Measurements from ENCODE around the gene EIF4EBP2. TPM values are rescaled to one million over a fixed set of nuclear protein-coding genes. Genes with fewer than 3 reads are reported as not detected.

The EIF4EBP2 gene
- total and polyA plus RNA-seq, 2 experiments from 2014 or later, result 43.1 to 77.1 TPM

DNA sequence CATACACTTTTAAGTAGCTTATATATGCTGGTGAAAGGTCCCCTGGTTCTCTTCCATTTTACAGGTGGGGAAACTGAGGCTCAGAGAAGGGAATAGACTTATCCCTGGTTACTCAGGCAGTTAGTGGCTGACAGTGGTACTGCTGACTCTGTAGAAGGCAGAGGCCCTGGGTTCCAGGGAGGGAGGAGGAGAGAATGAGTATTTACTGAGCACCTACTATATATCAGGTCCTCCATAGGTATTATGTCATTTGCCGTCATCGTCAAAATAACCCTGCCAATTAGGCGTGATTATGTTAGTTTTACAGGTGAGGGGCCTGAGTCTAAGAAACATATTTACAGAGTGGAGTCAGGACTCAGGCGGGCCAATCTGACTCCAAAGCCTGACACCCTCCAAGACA is 61.3 kb downstream of the EIF4EBP2 start:
- Histone ChIP-seq H3K4me3 (no peak overlapping the region), H3K27me3 (no peaks in the 10 kb centered on the region), H2AFZ (no peak overlapping the region), H3K4me2 (no peak overlapping the region), H3K4me1 (ENCODE audit: insufficient read depth) (no peaks in the 10 kb centered on the region), H3K9me3 (ENCODE audit: low read depth) (no peaks in the 10 kb centered on the region), H3K36me3 (replicated peaks; ENCODE audit: insufficient read depth, low read depth) (no peaks in the 10 kb centered on the region), H3K9me2 (replicated peaks; ENCODE audit: insufficient read depth) (no peaks in the 10 kb centered on the region), H3K27ac (no peak overlapping the region), H4K20me1 (ENCODE audit: insufficient read depth, poor library complexity, severe bottlenecking) (no peaks in the 10 kb centered on the region), H3K79me2 (no peaks in the 10 kb centered on the region)
- no peak for DNase-seq (ENCODE audit: low spot score)
- WGBS (ENCODE audit: low lambda C conversion rate, missing lambda C conversion rate), result 96% methylated on average over 4 of the region's 4 CpGs
- TF ChIP-seq EZH2 (IDR thresholded peaks at IDR 0.05; ENCODE audit: borderline replicate concordance) (no peak), EZH2phosphoT487 (IDR thresholded peaks at IDR 0.05; ENCODE audit: low read depth, severe bottlenecking, unreplicated experiment) (no peak)
- TF ChIP-seq, protein P1, sequence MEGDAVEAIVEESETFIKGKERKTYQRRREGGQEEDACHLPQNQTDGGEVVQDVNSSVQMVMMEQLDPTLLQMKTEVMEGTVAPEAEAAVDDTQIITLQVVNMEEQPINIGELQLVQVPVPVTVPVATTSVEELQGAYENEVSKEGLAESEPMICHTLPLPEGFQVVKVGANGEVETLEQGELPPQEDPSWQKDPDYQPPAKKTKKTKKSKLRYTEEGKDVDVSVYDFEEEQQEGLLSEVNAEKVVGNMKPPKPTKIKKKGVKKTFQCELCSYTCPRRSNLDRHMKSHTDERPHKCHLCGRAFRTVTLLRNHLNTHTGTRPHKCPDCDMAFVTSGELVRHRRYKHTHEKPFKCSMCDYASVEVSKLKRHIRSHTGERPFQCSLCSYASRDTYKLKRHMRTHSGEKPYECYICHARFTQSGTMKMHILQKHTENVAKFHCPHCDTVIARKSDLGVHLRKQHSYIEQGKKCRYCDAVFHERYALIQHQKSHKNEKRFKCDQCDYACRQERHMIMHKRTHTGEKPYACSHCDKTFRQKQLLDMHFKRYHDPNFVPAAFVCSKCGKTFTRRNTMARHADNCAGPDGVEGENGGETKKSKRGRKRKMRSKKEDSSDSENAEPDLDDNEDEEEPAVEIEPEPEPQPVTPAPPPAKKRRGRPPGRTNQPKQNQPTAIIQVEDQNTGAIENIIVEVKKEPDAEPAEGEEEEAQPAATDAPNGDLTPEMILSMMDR (IDR thresholded peaks at IDR 0.05; ENCODE audit: poor library complexity), result no peak

DNA sequence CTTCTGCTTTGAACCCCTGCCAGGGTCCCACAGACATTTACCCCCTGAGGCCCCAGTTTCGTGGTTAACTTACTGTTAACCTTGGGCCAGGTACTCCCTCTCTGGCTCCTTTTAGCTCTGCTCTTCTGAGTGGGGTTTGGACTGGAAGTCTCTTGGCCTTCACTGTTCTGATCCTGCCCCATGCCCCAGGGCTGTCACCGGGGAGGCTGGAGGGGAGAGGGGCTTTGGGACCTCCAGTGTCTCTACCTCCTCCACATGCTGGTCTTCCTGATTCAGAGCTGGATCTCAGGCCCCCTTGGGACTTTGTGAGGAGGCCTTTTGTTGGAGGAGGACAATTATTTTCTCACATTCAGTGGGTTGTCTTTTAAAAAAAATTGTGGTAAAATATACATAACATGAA is 61.9 kb downstream of the EIF4EBP2 start:
- DNase-seq (ENCODE audit: low spot score), result no peak
- Histone ChIP-seq H3K27me3 (no peaks in the 10 kb centered on the region), H4K20me1 (ENCODE audit: insufficient read depth, poor library complexity, severe bottlenecking) (no peaks in the 10 kb centered on the region), H3K4me2 (no peak overlapping the region), H2AFZ (no peak overlapping the region), H3K4me3 (no peak overlapping the region), H3K79me2 (no peaks in the 10 kb centered on the region), H3K9me3 (ENCODE audit: low read depth) (no peaks in the 10 kb centered on the region), H3K36me3 (replicated peaks; ENCODE audit: insufficient read depth, low read depth) (no peaks in the 10 kb centered on the region), H3K4me1 (ENCODE audit: insufficient read depth) (no peaks in the 10 kb centered on the region), H3K27ac (no peak overlapping the region), H3K9me2 (replicated peaks; ENCODE audit: insufficient read depth) (no peaks in the 10 kb centered on the region)
- 92% methylated on average over 2 of the region's 2 CpGs for WGBS (ENCODE audit: low lambda C conversion rate, missing lambda C conversion rate)
- TF ChIP-seq, protein P1 (IDR thresholded peaks at IDR 0.05; ENCODE audit: poor library complexity), result no peak
- TF ChIP-seq EZH2phosphoT487 (IDR thresholded peaks at IDR 0.05; ENCODE audit: low read depth, severe bottlenecking, unreplicated experiment), result no peak
- no peak for TF ChIP-seq EZH2 (IDR thresholded peaks at IDR 0.05; ENCODE audit: borderline replicate concordance)

DNA sequence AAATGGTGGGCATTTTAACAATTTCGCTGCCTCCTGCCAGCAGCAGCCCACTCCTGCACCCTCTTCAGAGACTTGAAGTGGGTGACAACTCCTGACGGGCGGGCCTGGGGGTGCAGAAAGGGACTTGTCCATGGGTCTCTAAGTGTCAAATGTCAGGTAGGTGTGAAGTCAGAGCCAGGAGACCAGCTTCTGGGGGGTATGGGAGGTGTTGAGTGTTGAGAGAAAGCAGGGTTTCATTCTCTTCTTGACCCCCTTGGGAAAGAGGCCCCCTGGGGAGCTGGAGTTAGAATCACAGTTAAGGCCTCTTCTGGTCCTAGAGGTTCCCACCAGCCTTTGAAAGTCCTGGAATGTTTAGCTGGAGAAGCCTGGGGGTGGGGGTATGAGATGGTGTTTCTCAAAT is 63.0 kb downstream of the EIF4EBP2 start:
- 91% methylated on average over 3 of the region's 3 CpGs for WGBS (ENCODE audit: low lambda C conversion rate, missing lambda C conversion rate)
- TF ChIP-seq EZH2 (IDR thresholded peaks at IDR 0.05; ENCODE audit: borderline replicate concordance) (no peak), EZH2phosphoT487 (IDR thresholded peaks at IDR 0.05; ENCODE audit: low read depth, severe bottlenecking, unreplicated experiment) (no peak)
- TF ChIP-seq, protein P1 (IDR thresholded peaks at IDR 0.05; ENCODE audit: poor library complexity), result no peak

More for the DNA sequence above, 63.0 kb downstream of the EIF4EBP2 start:
- H3K4me1 ChIP-seq (ENCODE audit: insufficient read depth), result no peaks in the 10 kb centered on the region
- no peaks in the 10 kb centered on the region for H3K36me3 ChIP-seq (replicated peaks; ENCODE audit: insufficient read depth, low read depth)
- H3K27ac ChIP-seq, result no peak overlapping the region
- H3K9me3 ChIP-seq (ENCODE audit: low read depth), result no peaks in the 10 kb centered on the region
- H3K4me3 ChIP-seq, result no peak overlapping the region
- H2AFZ ChIP-seq, result no peak overlapping the region
- no peaks in the 10 kb centered on the region for H3K27me3 ChIP-seq
- no peak overlapping the region for H3K4me2 ChIP-seq
- no peak for DNase-seq (ENCODE audit: low spot score)
- no peaks in the 10 kb centered on the region for H3K79me2 ChIP-seq
- no peaks in the 10 kb centered on the region for H3K9me2 ChIP-seq (replicated peaks; ENCODE audit: insufficient read depth)
- no peaks in the 10 kb centered on the region for H4K20me1 ChIP-seq (ENCODE audit: insufficient read depth, poor library complexity, severe bottlenecking)
